Measurements from ENCODE around the gene SEZ6. TPM values are rescaled to one million over a fixed set of nuclear protein-coding genes. Genes with fewer than 3 reads are reported as not detected.

Gene SEZ6
- total RNA-seq, 2 donors from 2014 or later = 0.37 TPM; not detected in 1

DNA sequence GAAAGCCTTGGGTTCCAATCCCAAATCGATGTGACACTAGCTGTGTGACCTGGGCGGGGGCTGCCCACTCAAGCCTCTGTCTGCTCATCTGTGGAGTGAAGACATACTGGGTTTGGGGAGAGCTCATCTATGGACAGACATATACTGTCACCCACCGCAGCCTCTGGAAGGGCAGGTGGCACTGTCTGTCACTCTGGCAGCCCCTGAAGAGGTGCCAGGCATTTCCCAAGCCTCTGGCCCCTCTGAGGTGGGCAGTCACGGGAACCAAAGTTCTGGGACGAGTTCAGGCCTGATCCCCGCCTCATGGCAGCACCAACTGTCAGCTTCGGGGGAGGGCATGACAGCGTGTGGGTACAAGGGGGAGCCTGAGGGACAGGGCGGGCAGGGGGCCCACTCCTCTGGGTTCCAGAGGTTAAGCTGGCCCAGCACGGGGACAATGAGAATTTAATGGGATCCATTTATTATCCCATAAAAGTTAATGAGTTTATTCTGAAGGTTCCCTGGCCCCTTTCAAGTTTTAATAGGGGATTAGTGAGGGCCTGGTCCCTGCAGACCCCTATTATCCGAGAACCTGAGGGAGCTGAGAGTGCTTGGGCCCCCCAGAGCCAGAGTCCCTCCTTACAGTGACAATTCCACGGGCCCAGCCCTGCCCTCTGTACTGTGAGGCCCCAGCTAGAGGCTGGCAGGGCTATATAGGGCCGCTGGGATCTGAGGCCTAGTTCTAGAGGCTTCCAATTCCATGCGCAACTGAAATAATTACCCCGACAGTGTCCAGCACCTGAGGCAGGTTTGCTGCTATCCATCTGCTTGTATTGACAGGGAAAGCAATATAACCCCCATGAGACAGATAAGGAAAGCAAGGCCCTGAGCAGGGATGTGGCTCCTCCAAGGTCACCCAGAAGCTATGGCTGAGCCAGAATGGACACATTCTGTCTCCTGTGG is 18.8 kb downstream of the SEZ6 start:
- DNase-seq = no peak
- TF ChIP-seq CTCF (IDR thresholded peaks at IDR 0.05) = no peak
- H3K9ac ChIP-seq (ENCODE audit: low read depth in 2 of 2, low read length in 2 of 2) = no peak overlapping the region
- intact Hi-C loops (cut with DNase I) = no loop called here
- no peaks in the 10 kb centered on the region for H3K4me1 ChIP-seq
- H3K36me3 ChIP-seq = no peaks in the 10 kb centered on the region
- H3K27me3 ChIP-seq = no peaks in the 10 kb centered on the region
- no peak overlapping the region for H3K27ac ChIP-seq
- H3K9me3 ChIP-seq = no peaks in the 10 kb centered on the region
- H3K4me3 ChIP-seq = no peak overlapping the region

- no peaks in the 10 kb centered on the region for H3K27me3 ChIP-seq
These were observed 19.7 kb downstream of the SEZ6 start for GRCh38 chr17:28985950-28986713.

DNA sequence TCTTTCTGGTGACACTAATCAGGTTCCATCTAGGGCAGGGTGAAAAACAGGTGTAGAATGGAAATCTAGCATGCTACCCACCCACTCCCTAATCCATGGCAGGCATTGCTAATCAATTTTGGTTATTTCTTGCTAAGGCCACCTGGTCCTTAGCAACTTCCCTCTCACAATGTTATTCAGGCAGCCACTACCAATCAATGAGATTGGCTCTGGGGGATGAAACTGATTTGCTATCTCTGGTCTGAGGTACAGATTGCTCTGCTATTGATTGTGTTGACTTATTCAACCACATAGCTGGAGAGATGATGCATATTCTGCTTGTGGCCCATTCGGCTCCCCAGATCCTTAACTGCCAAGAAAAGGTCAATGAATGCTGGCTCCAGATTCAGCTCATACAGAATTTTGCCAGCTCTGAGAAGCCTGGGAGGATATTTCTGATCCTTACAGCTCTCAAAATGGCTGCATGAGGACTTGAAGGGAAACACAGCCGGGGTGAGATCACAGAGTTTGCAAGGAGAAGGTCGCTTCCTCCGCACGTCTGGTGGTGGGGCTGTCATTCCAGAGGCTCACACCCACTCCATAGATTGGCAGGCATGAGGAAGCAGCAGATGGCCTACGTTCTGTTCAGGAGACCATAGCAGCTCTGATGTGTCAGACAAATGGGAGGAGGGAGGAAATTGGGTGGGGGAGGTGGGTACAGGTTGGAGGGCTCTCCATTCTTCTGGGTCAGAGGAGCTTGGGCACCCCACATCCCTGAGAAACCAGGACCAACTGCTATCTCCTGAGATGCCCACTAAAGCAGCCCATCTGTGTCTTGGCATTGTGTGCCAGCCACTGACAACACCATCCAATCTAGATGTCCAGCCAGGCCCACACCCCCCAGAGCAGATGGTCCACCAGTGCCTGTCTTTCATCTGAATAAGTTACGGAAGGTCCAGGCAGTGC is 22.3 kb downstream of the SEZ6 start:
- intact Hi-C loops (cut with DNase I) = no loop called here
- H3K27ac ChIP-seq = no peak overlapping the region

More at GRCh38 chr17:28985950-28986713, 19.7 kb downstream of the SEZ6 start:
- Histone ChIP-seq H3K9ac (ENCODE audit: low read depth in 2 of 2, low read length in 2 of 2) (no peak overlapping the region), H3K27ac (no peak overlapping the region), H3K36me3 (no peaks in the 10 kb centered on the region), H3K4me3 (no peak overlapping the region), H3K4me1 (no peaks in the 10 kb centered on the region), H3K9me3 (no peaks in the 10 kb centered on the region)
- no peak for TF ChIP-seq CTCF (IDR thresholded peaks at IDR 0.05)
- DNase-seq = no peak
- intact Hi-C loops (cut with DNase I) = no loop called here

GRCh38 chr17:28982131-28982793 is 23.6 kb downstream of the SEZ6 start:
- no peaks in the 10 kb centered on the region for H3K4me1 ChIP-seq
- H3K27ac ChIP-seq = peak overlapping the region; percentile 17
- intact Hi-C loops (cut with DNase I) = no loop called here
- no peaks in the 10 kb centered on the region for H3K27me3 ChIP-seq
- DNase-seq = no peak
- H3K9me3 ChIP-seq = no peaks in the 10 kb centered on the region
- H3K9ac ChIP-seq (ENCODE audit: low read depth in 2 of 2, low read length in 2 of 2) = no peak overlapping the region
- TF ChIP-seq CTCF (IDR thresholded peaks at IDR 0.05) = no peak
- H3K36me3 ChIP-seq = no peaks in the 10 kb centered on the region
- no peak overlapping the region for H3K4me3 ChIP-seq

More for the DNA sequence above, 22.3 kb downstream of the SEZ6 start:
- no peak for TF ChIP-seq CTCF (IDR thresholded peaks at IDR 0.05)
- no peaks in the 10 kb centered on the region for H3K4me1 ChIP-seq
- H3K9ac ChIP-seq (ENCODE audit: low read depth in 2 of 2, low read length in 2 of 2) = no peak overlapping the region
- DNase-seq = no peak
- no peaks in the 10 kb centered on the region for H3K27me3 ChIP-seq
- H3K36me3 ChIP-seq = no peaks in the 10 kb centered on the region
- no peaks in the 10 kb centered on the region for H3K9me3 ChIP-seq
- no peak overlapping the region for H3K4me3 ChIP-seq
